DMS53 treated with DMSO at 0.1 percent for 48 hours (cell line): ENCODE data around the gene DMRT1.

ENCODE experiments used
- DNase-seq: peaks from one replicate; lab custom pipeline; 2025; ENCODE audit not compliant: unreplicated experiment; lab: John Stamatoyannopoulos, UW

DMRT1 gene

GRCh38 chr9:970151-970996 is 128.9 kb downstream of the DMRT1 start:
- no peak for DNase-seq

- DNase-seq, result no peak
Observed at GRCh38 chr9:971901-972500, 130.5 kb downstream of the DMRT1 start.

- no peak for DNase-seq
Observed at GRCh38 chr9:972501-973294, 131.2 kb downstream of the DMRT1 start.

- DNase-seq, result no peak
Observed at GRCh38 chr9:973295-973834, 131.9 kb downstream of the DMRT1 start.

GRCh38 chr9:974031-974995 is 132.8 kb downstream of the DMRT1 start:
- DNase-seq, result no peak

- no peak for DNase-seq
Observed at GRCh38 chr9:974996-975739, 133.7 kb downstream of the DMRT1 start.

- DNase-seq, result no peak
Observed at GRCh38 chr9:975740-976257, 134.3 kb downstream of the DMRT1 start.

GRCh38 chr9:976258-976942 is 134.9 kb downstream of the DMRT1 start, which contains the start of gene DMRT3:
Gene DMRT3, plus strand, starts transcription at chr9:976655. Its CDS starts 347 bp downstream, at chr9:977002.
- no peak for DNase-seq

- DNase-seq, result no peak
Observed at GRCh38 chr9:976943-977837, 135.7 kb downstream of the DMRT1 start.

GRCh38 chr9:977838-978830 is 136.6 kb downstream of the DMRT1 start:
- no peak for DNase-seq

GRCh38 chr9:979983-980382 is 138.5 kb downstream of the DMRT1 start:
- no peak for DNase-seq

- DNase-seq, result no peak
Observed at GRCh38 chr9:980640-981039, 139.1 kb downstream of the DMRT1 start.

GRCh38 chr9:981491-981898 is 140.0 kb downstream of the DMRT1 start:
- DNase-seq, result no peak

GRCh38 chr9:982394-983230 is 141.1 kb downstream of the DMRT1 start:
- no peak for DNase-seq

- DNase-seq, result no peak
Observed at GRCh38 chr9:994005-994404, 152.5 kb downstream of the DMRT1 start.

- no peak for DNase-seq
Observed at GRCh38 chr9:995192-995591, 153.7 kb downstream of the DMRT1 start.
